ENCODE measurements around the gene CYB5D1.
A peak's percentile ranks its signal among the peaks of the same experiment; 100 is the strongest.

CYB5D1 gene

DNA sequence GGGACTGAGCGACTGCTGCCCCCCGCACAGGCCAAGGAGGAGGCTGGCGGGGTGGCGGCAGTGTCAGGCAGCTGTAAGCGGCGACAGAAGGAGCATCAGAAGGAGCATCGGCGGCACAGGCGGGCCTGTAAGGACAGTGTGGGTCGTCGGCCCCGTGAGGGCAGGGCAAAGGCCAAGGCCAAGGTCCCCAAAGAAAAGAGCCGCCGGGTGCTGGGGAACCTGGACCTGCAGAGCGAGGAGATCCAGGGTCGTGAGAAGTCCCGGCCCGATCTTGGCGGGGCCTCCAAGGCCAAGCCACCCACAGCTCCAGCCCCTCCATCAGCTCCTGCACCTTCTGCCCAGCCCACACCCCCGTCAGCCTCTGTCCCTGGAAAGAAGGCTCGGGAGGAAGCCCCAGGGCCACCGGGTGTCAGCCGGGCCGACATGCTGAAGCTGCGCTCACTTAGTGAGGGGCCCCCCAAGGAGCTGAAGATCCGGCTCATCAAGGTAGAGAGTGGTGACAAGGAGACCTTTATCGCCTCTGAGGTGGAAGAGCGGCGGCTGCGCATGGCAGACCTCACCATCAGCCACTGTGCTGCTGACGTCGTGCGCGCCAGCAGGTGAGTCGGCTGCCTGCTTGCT is 8.6 kb upstream of the CYB5D1 start:
- FAIRE-seq (no peak), DNase-seq (ENCODE audit: insufficient read length, low spot score) (no peak)
- TF ChIP-seq SPI1 (IDR thresholded peaks at IDR 0.05; ENCODE audit: low read depth, low read length) (no peak), POLR2AphosphoS5 (IDR thresholded peaks at IDR 0.05; ENCODE audit: low read depth, low read length) (no peak), POU2F2 (IDR thresholded peaks at IDR 0.05; ENCODE audit: low read depth, low read length) (no peak), POLR2A (IDR thresholded peaks at IDR 0.05; ENCODE audit: low read depth, low read length) (no peak), TAF1 (IDR thresholded peaks at IDR 0.05; ENCODE audit: low read depth, low read length) (no peak), PAX5 (IDR thresholded peaks at IDR 0.05; ENCODE audit: insufficient read depth, low read length, severe bottlenecking) (no peak)

DNA sequence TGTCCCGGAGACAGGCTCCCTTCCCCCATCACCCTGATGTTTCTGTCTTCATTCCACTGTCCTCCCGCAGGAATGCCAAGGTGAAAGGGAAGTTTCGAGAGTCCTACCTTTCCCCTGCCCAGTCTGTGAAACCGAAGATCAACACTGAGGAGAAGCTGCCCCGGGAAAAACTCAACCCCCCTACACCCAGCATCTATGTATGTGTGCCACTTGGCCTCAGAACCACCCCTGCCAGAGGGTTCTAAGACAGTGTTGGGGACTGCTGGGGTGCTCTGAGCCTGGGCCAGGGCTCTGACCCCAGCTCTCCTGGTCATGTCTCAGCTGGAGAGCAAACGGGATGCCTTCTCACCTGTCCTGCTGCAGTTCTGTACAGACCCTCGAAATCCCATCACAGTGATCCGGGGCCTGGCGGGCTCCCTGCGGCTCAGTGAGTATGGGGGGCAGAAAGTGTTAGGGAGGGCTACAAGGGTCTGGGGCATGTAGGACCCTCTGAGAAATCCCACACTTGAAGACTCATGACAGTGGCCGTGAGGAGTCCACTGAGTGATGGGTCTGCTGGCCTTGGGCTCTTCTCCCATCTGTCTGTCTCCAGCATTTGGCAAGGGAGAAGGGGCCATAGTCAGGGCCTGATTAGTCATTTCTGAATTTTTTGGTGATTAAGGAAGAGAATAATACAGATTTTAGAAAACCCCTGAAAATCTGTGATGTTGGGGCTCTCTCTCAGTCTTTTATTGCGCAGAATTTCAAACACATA is 7.9 kb upstream of the CYB5D1 start:
- no peak for TF ChIP-seq PAX5 (IDR thresholded peaks at IDR 0.05; ENCODE audit: insufficient read depth, low read length, severe bottlenecking)
- TF ChIP-seq SPI1 (IDR thresholded peaks at IDR 0.05; ENCODE audit: low read depth, low read length): no peak
- TF ChIP-seq POLR2AphosphoS5 (IDR thresholded peaks at IDR 0.05; ENCODE audit: low read depth, low read length): no peak
- TF ChIP-seq TAF1 (IDR thresholded peaks at IDR 0.05; ENCODE audit: low read depth, low read length): no peak
- no peak for TF ChIP-seq POU2F2 (IDR thresholded peaks at IDR 0.05; ENCODE audit: low read depth, low read length)
- TF ChIP-seq POLR2A (IDR thresholded peaks at IDR 0.05; ENCODE audit: low read depth, low read length): no peak
- FAIRE-seq (no peak), DNase-seq (ENCODE audit: insufficient read length, low spot score) (no peak)

DNA sequence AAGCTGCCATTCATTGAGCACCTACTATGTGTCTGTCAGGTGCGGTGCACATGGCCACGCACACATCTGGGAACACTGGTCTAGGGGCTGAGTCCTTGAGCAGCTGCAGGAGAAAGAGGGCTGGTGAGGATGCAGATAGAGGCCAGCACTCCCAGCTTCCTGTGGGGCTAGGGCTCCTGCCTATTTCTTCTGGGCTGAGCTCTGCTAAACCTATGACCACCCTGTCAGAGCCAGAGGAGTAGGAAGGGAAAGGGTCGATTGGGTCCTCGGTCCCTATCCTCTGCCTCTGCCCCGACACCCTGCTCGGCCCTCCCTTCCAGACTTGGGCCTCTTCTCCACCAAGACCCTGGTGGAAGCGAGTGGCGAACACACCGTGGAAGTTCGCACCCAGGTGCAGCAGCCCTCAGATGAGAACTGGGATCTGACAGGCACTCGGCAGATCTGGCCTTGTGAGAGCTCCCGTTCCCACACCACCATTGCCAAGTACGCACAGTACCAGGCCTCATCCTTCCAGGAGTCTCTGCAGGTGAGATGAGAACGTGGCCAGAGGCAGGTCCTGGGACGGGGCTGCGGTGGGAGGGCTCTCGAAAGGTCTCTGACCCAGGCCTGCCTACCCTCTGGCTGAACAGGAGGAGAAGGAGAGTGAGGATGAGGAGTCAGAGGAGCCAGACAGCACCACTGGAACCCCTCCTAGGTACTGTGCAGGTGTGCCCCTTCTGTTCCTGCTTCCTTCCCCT is 6.9 kb upstream of the CYB5D1 start:
- FAIRE-seq: no peak
- peak; percentile 10; the same call in 1 of the 2 replicates for TF ChIP-seq POLR2A (IDR thresholded peaks at IDR 0.05; ENCODE audit: low read depth, low read length)
- no peak for TF ChIP-seq POU2F2 (IDR thresholded peaks at IDR 0.05; ENCODE audit: low read depth, low read length)
- no peak for TF ChIP-seq TAF1 (IDR thresholded peaks at IDR 0.05; ENCODE audit: low read depth, low read length)
- no peak for DNase-seq (ENCODE audit: insufficient read length, low spot score)

- DNase-seq (ENCODE audit: insufficient read length, low spot score): peak; percentile 90
- TF ChIP-seq PAX5 (IDR thresholded peaks at IDR 0.05; ENCODE audit: insufficient read depth, low read length, severe bottlenecking): no peak
- peak; percentile 31; the same call in 1 of the 2 replicates for TF ChIP-seq POLR2A (IDR thresholded peaks at IDR 0.05; ENCODE audit: low read depth, low read length)
- peak; percentile 78; the same call in 1 of the 2 replicates for TF ChIP-seq POLR2AphosphoS5 (IDR thresholded peaks at IDR 0.05; ENCODE audit: low read depth, low read length)
- peak; percentile 58; the same call in 1 of the 2 replicates for TF ChIP-seq POU2F2 (IDR thresholded peaks at IDR 0.05; ENCODE audit: low read depth, low read length)
- peak; percentile 68 for TF ChIP-seq SPI1 (IDR thresholded peaks at IDR 0.05; ENCODE audit: low read depth, low read length)
- FAIRE-seq: peak; percentile 100
Measured at GRCh38 chr17:7851438-7852261, 6.2 kb upstream of the CYB5D1 start.

DNA sequence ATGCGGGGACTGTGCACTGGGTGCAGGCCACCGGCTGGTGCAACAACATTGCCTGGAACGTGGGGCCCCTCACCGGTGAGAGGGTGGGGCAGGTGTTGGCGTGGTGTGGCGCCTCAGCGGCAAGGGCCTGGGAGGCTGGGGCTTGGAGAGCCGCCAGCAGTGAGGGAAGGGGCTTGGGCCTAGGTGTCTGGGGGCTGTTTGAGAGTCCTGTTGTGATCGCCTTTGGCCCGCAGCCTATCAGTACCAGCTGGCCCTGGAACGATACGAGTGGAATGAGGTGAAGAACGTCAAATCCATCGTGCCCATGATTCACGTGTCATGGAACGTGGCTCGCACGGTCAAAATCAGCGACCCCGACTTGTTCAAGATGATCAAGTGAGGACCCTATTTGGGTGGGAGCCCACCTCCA is 5.5 kb upstream of the CYB5D1 start:
- FAIRE-seq: peak; percentile 43
- DNase-seq (ENCODE audit: insufficient read length, low spot score): no peak
- no peak for TF ChIP-seq PAX5 (IDR thresholded peaks at IDR 0.05; ENCODE audit: insufficient read depth, low read length, severe bottlenecking)
- TF ChIP-seq POLR2AphosphoS5 (IDR thresholded peaks at IDR 0.05; ENCODE audit: low read depth, low read length): no peak
- no peak for TF ChIP-seq TAF1 (IDR thresholded peaks at IDR 0.05; ENCODE audit: low read depth, low read length)
- no peak for TF ChIP-seq SPI1 (IDR thresholded peaks at IDR 0.05; ENCODE audit: low read depth, low read length)
- TF ChIP-seq POLR2A (IDR thresholded peaks at IDR 0.05; ENCODE audit: low read depth, low read length): no peak
- no peak for TF ChIP-seq POU2F2 (IDR thresholded peaks at IDR 0.05; ENCODE audit: low read depth, low read length)

DNA sequence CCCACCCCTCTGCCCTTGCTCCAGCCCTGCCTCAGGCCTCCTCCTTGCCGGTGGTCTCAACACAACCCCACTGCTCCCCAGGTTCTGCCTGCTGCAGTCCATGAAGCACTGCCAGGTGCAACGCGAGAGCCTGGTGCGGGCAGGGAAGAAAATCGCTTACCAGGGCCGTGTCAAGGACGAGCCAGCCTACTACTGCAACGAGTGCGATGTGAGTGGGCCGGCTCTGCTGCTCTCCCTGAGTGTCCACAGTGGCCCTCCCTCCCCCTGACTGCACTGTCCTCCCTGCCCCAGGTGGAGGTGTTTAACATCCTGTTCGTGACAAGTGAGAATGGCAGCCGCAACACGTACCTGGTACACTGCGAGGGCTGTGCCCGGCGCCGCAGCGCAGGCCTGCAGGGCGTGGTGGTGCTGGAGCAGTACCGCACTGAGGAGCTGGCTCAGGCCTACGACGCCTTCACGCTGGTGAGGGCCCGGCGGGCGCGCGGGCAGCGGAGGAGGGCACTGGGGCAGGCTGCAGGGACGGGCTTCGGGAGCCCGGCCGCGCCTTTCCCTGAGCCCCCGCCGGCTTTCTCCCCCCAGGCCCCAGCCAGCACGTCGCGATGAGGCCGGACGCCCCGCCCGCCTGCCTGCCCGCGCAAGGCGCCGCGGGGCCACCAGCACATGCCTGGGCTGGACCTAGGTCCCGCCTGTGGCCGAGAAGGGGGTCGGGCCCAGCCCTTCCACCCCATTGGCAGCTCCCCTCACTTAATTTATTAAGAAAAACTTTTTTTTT is 4.7 kb upstream of the CYB5D1 start:
- no peak for TF ChIP-seq POU2F2 (IDR thresholded peaks at IDR 0.05; ENCODE audit: low read depth, low read length)
- TF ChIP-seq TAF1 (IDR thresholded peaks at IDR 0.05; ENCODE audit: low read depth, low read length): no peak
- TF ChIP-seq SPI1 (IDR thresholded peaks at IDR 0.05; ENCODE audit: low read depth, low read length): no peak
- no peak for TF ChIP-seq POLR2AphosphoS5 (IDR thresholded peaks at IDR 0.05; ENCODE audit: low read depth, low read length)
- no peak for TF ChIP-seq PAX5 (IDR thresholded peaks at IDR 0.05; ENCODE audit: insufficient read depth, low read length, severe bottlenecking)
- TF ChIP-seq POLR2A (IDR thresholded peaks at IDR 0.05; ENCODE audit: low read depth, low read length): no peak
- FAIRE-seq: no peak
- no peak for DNase-seq (ENCODE audit: insufficient read length, low spot score)

DNA sequence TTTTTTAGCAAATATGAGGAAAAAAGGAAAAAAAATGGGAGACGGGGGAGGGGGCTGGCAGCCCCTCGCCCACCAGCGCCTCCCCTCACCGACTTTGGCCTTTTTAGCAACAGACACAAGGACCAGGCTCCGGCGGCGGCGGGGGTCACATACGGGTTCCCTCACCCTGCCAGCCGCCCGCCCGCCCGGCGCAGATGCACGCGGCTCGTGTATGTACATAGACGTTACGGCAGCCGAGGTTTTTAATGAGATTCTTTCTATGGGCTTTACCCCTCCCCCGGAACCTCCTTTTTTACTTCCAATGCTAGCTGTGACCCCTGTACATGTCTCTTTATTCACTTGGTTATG is 4.1 kb upstream of the CYB5D1 start:
- no peak for FAIRE-seq

More for the DNA sequence above, 4.1 kb upstream of the CYB5D1 start:
- no peak for DNase-seq (ENCODE audit: insufficient read length, low spot score)
- TF ChIP-seq POLR2A (IDR thresholded peaks at IDR 0.05; ENCODE audit: low read depth, low read length) (no peak), POU2F2 (IDR thresholded peaks at IDR 0.05; ENCODE audit: low read depth, low read length) (no peak), SPI1 (IDR thresholded peaks at IDR 0.05; ENCODE audit: low read depth, low read length) (no peak), POLR2AphosphoS5 (IDR thresholded peaks at IDR 0.05; ENCODE audit: low read depth, low read length) (no peak), TAF1 (IDR thresholded peaks at IDR 0.05; ENCODE audit: low read depth, low read length) (no peak), PAX5 (IDR thresholded peaks at IDR 0.05; ENCODE audit: insufficient read depth, low read length, severe bottlenecking) (no peak)

Data from GM12891 (cell line).